HepG2 (cell line): ENCODE measurements around the gene RNF4. TPM values are rescaled to one million over a fixed set of nuclear protein-coding genes. Genes with fewer than 3 reads are reported as not detected.

Experiments used
- ATAC-seq: fragments of 200-7000 bp; cut with Tn5 transposase; 3 replicates; pipeline ENCODE4 v1.9.1; 2020; ENCODE audit warnings: mild to moderate bottlenecking, moderate library complexity
- BruUV-seq: library from RNA; stranded (reverse); fragments of 400-500 nt; replicated peaks from 2 replicates; lab custom pipeline; 2021; lab: Mats Ljungman, UMichigan
- CTCF ChIA-PET: fragments of 300-600 bp; formaldehyde crosslinking; extraction: SDS; loops from one replicate; lab custom pipeline; 2021; ENCODE audit warnings: low total read pairs, inconsistent platforms, low intra/inter-chr PET ratio; lab: Yijun Ruan, JAX
- POLR2A ChIA-PET: fragments of 350-600 bp; sonication (Branson Sonifier 250); formaldehyde crosslinking; loops from one replicate; lab custom pipeline; 2020; ENCODE audit warnings: antibody characterized with exemption, inconsistent platforms; lab: Yijun Ruan, JAX
- DNase-seq: peaks from one replicate; pipeline ENCODE4 v3.0.0-alpha.2; 2015; ENCODE audit warnings: low spot score
- FAIRE-seq: peaks from 3 replicates; lab custom pipeline; 2011; peaks lifted over from hg19 to GRCh38; lab: Jason Lieb, UNC
- H2AFZ ChIP-seq: one replicate; pipeline ENCODE4 v1.6.1; 2011; ENCODE audit warnings: low read length, inconsistent platforms
- H3K27ac ChIP-seq: fragments of 300-600 bp; 3 replicates; pipeline ENCODE4 v1.8.0; 2011; ENCODE audit warnings: mixed run types, mild to moderate bottlenecking, mixed read lengths, low read length, inconsistent platforms; ENCODE audit not compliant: insufficient read depth; ENCODE audit errors: extremely low read length
- H3K27me3 ChIP-seq, 2 experiments: fragments of 200-600 bp in 1 of 2; 2 replicates in 1 of 2; 3 replicates in 1 of 2; pipeline versions ENCODE4 v1.6.0 to v1.8.0; 2011; ENCODE audit warnings: low read length in 2 of 2, mild to moderate bottlenecking in 2 of 2, moderate library complexity in 2 of 2, inconsistent platforms in 1 of 2; ENCODE audit not compliant: insufficient read depth in 2 of 2, control insufficient read depth in 1 of 2
- H3K36me3 ChIP-seq, 2 experiments: fragments of 200-600 bp in 1 of 2; replicated peaks in 1 of 2; 2 replicates in 1 of 2; 3 replicates in 1 of 2; pipeline versions ENCODE4 v1.5.1 to v1.8.0; 2011; ENCODE audit warnings: low read length in 2 of 2, inconsistent platforms in 1 of 2; ENCODE audit not compliant: insufficient read depth in 2 of 2, control insufficient read depth in 1 of 2
- H3K4me1 ChIP-seq: 2 replicates; pipeline ENCODE4 v1.5.1; 2012; ENCODE audit warnings: low read length, inconsistent platforms; ENCODE audit not compliant: insufficient read depth
- H3K4me2 ChIP-seq: 2 replicates; pipeline ENCODE4 v1.6.0; 2011; ENCODE audit warnings: low read depth, low read length, inconsistent platforms
- H3K4me3 ChIP-seq, 3 experiments: fragments of 200-600 bp in 1 of 3; sonication (generic), shearing (Covaris generic) in 1 of 3; replicated peaks in 1 of 3; 2 replicates each; pipeline ENCODE4 v1.5.1; 2011 to 2016; ENCODE audit warnings: low read length in 3 of 3, inconsistent platforms in 2 of 3, low read depth in 2 of 3, mild to moderate bottlenecking in 2 of 3, control low read depth in 1 of 3, mixed read lengths in 1 of 3; ENCODE audit not compliant: insufficient read depth in 1 of 3
- H3K79me2 ChIP-seq: one replicate; pipeline ENCODE4 v1.6.1; 2011; ENCODE audit warnings: low read length, inconsistent platforms; ENCODE audit not compliant: insufficient read depth
- H3K9ac ChIP-seq: 2 replicates; pipeline ENCODE4 v1.6.0; 2011; ENCODE audit warnings: mild to moderate bottlenecking, low read depth, low read length, inconsistent platforms; ENCODE audit not compliant: insufficient read depth
- H3K9me3 ChIP-seq: 2 replicates; pipeline ENCODE4 v1.5.1; 2012; ENCODE audit warnings: mild to moderate bottlenecking, low read length
- H4K20me1 ChIP-seq: 2 replicates; pipeline ENCODE4 v1.6.0; 2011; ENCODE audit warnings: inconsistent platforms, mild to moderate bottlenecking, low read length, moderate library complexity; ENCODE audit not compliant: insufficient read depth
- KDM5A ChIP-seq: fragments of 200-600 bp; sonication (generic); IDR thresholded peaks from 2 replicates; pipeline ENCODE4 v1.7.0; 2018; ENCODE audit warnings: antibody characterized with exemption, mild to moderate bottlenecking, low read length, borderline replicate concordance
- MED13 ChIP-seq: sonication (generic); formaldehyde crosslinking; IDR thresholded peaks from 2 replicates; pipeline ENCODE4 v1.5.0; 2020; ENCODE audit warnings: missing genetic modification reagents
- POGZ ChIP-seq: sonication (generic); formaldehyde crosslinking; IDR thresholded peaks from 2 replicates; pipeline ENCODE4 v1.4.0; 2020; ENCODE audit warnings: mild to moderate bottlenecking, missing genetic modification reagents
- RARG ChIP-seq: sonication (generic); formaldehyde crosslinking; IDR thresholded peaks from 2 replicates; pipeline ENCODE4 v1.4.0; 2020; ENCODE audit warnings: low read depth, mild to moderate bottlenecking, missing genetic modification reagents
- SOX5 ChIP-seq: IDR thresholded peaks from 2 replicates; pipeline ENCODE4 v1.6.1; 2016; ENCODE audit warnings: borderline replicate concordance
- ZFP36L1 ChIP-seq: sonication (generic); formaldehyde crosslinking; IDR thresholded peaks from 2 replicates; pipeline ENCODE4 v1.8.0; 2022; ENCODE audit warnings: mild to moderate bottlenecking, missing genetic modification reagents, moderate library complexity
- ZFP82 ChIP-seq: sonication (generic); formaldehyde crosslinking; IDR thresholded peaks from 2 replicates; pipeline ENCODE4 v1.5.1; 2020; ENCODE audit warnings: mild to moderate bottlenecking, missing genetic modification reagents, borderline replicate concordance
- ZNF354B ChIP-seq: sonication (generic); formaldehyde crosslinking; IDR thresholded peaks from 2 replicates; pipeline ENCODE4 v1.8.0; 2022; ENCODE audit warnings: mild to moderate bottlenecking, missing genetic modification reagents
- ZNF510 ChIP-seq: sonication (generic); formaldehyde crosslinking; IDR thresholded peaks from 2 replicates; pipeline ENCODE4 v1.4.0; 2020; ENCODE audit warnings: low read depth, mild to moderate bottlenecking, missing genetic modification reagents
- ZNF777 ChIP-seq: sonication (generic); formaldehyde crosslinking; IDR thresholded peaks from 2 replicates; pipeline ENCODE4 v1.4.0; 2020; ENCODE audit warnings: missing genetic modification reagents
- WGBS: methylation state at CpG from one replicate; pipeline ENCODE4 v1.1.6; 2017; ENCODE audit warnings: low lambda C conversion rate; 5-methylcytosine and 5-hydroxymethylcytosine counted together
- in situ Hi-C: cut with HindIII; loops from 2 replicates; pipeline ENCODE4 v1.10.0; 2017; ENCODE audit warnings: low pct_unique_long_range_greater_than_20kb; ENCODE audit not compliant: extremely low pct_ligation_motif_present
- intact Hi-C: fragments of 100-400 bp; cut with micrococcal nuclease; formaldehyde crosslinking; loops from one replicate; pipeline ENCODE4 v1.10.0; 2022; ENCODE audit not compliant: unreplicated experiment
- polyA plus RNA-seq, 8 experiments: library from polyadenylated mRNA; depleted of rRNA in 3 of 8; stranded (reverse) in 7 of 8; unstranded in 1 of 8; fragments of >200 nt; fragmentation: Illumina TruSeq in 4 of 8; extraction: Trizol in 4 of 8; gene quantifications; 2 replicates each; pipeline versions ENCODE4 v1.2.1 to v1.2.3, GENCODE V29; 2011 to 2016; ENCODE audit warnings: low read depth in 4 of 8, missing spikeins in 1 of 8, mixed read lengths in 1 of 8; ENCODE audit not compliant: insufficient read depth in 1 of 8
- total RNA-seq, 5 experiments: library from RNA; depleted of rRNA; stranded (reverse); fragments of >200 nt; fragmentation: Illumina TruSeq; extraction: Trizol; gene quantifications; 2 replicates each; pipeline ENCODE4 v1.2.3, GENCODE V29; 2016; ENCODE audit warnings: low read depth in 1 of 5
- TF ChIP-seq, protein P1 (sequence below): IDR thresholded peaks from 2 replicates; pipeline ENCODE4 v1.6.1; 2018; ENCODE audit warnings: missing genetic modification reagents, mild to moderate bottlenecking, missing compliant biosample characterization

RNF4 gene
- total and polyA plus RNA-seq, 2 of the 13 experiments (the other 11 are each of a cell fraction or from before 2014, with no cell fraction given): 38.1 to 45.1 TPM

DNA sequence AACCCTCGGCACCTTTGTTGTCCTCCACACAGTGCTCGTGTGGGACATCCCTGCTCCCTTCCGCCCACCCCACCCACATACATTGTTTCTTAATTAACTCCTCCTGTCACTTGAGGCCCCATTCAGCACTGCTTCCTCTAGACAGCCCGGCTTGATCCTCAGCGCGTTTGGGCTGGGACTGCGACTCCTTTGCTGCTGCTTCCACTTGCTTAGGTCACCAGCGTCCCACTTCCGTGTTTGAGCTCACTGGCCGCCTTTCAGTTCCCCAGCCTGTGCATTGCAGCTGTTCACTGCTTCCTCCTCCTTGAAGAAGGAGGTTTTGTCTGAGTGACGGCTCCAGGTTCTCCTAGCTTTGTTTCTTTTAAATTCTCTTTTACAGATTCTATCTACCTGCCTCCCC, 16.1 kb downstream of the RNF4 start:
- H3K9me3 ChIP-seq: no peaks in the 10 kb centered on the region
- DNase-seq (no peak), FAIRE-seq (no peak), ATAC-seq (no peak)
- H3K4me3 ChIP-seq: no peak overlapping the region
- H3K27ac ChIP-seq: no peak overlapping the region
- no peak overlapping the region for H2AFZ ChIP-seq
- peaks cover 2 to 16% of the 10 kb centered on the region in 2 experiments for H3K36me3 ChIP-seq
- ChIA-PET POLR2A (interaction anchor here (1.3 kb wide), 1 partner anchor 16 kb away, joined by 3 read pairs; the partner anchor contains the start of gene RNF4), CTCF (no interaction called here)
- H3K4me2 ChIP-seq: no peak overlapping the region
- TF ChIP-seq ZNF777 (CRISPR knock-in tag): no peak
- no peak for TF ChIP-seq POGZ
- no peak for TF ChIP-seq ZFP36L1
- no peak for TF ChIP-seq KDM5A
- TF ChIP-seq, protein P1, sequence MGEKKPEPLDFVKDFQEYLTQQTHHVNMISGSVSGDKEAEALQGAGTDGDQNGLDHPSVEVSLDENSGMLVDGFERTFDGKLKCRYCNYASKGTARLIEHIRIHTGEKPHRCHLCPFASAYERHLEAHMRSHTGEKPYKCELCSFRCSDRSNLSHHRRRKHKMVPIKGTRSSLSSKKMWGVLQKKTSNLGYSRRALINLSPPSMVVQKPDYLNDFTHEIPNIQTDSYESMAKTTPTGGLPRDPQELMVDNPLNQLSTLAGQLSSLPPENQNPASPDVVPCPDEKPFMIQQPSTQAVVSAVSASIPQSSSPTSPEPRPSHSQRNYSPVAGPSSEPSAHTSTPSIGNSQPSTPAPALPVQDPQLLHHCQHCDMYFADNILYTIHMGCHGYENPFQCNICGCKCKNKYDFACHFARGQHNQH: no peak
- TF ChIP-seq MED13 (CRISPR knock-in tag): no peak
- no peak for TF ChIP-seq SOX5
- no peak for TF ChIP-seq ZFP82
- TF ChIP-seq ZNF354B (CRISPR knock-in tag): no peak
- no peak for TF ChIP-seq RARG
- no peak for TF ChIP-seq ZNF510
- H4K20me1 ChIP-seq: peaks cover 68% of the 10 kb centered on the region
- 97% methylated on average over 11 of the region's 11 CpGs for WGBS
- intact Hi-C loops: no loop called here
- no peaks in the 10 kb centered on the region for H3K27me3 ChIP-seq
- peaks cover 91% of the 10 kb centered on the region for H3K79me2 ChIP-seq
- in situ Hi-C loops: no loop called here
- no peak overlapping the region for H3K9ac ChIP-seq
- H3K4me1 ChIP-seq: peaks cover 34% of the 10 kb centered on the region
- BruUV-seq: no TSS peak
